GM19397 (cell line): ENCODE results near the gene WDR38.
"Not testable (repeated sequence)": the region's sequence is repeated elsewhere in the genome, so short reads cannot be mapped to it uniquely, and the experiment has no call there.

Experiments used
- ATAC-seq: cut with Tn5 transposase; IDR thresholded peaks from one replicate; pipeline ENCODE4 v1.9.1; 2021; ENCODE audit warnings: mild to moderate bottlenecking, moderate library complexity; ENCODE audit not compliant: unreplicated experiment

Gene WDR38

DNA sequence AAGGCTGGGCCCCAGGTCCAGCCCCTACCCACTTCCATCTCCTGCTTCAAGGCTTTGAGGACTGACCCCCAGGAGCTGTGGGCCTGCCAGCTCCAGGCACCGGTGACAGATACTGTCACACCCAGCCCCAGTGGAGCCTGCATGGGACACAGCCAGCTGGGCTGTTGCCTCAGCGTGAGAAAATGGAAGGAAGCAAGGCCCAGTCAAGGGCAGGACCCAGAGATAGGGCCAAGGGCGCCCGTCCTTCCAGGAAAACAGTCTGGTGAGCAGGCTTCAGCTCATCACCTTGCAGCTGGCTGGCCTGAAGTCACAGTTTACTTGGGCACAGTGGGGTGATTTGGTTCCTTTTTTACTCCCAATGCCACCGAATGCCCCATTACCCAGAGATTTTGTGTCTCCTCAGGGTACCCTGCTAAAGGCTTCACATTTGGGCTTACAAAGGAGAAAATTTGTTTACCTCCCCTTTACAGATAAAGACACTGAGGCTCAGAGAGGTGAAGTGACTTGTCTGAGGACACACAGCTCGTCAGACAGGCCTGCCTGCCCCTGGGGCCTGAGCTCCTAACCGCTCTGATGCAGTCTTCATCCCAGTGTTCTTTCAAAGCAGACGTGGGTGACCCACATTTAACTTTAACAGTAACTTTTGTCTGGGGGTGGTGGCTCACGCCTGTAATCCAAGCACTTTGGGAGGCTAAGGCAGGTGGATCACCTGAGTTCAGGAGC is 21.5 kb upstream of the WDR38 start:
- no peak for ATAC-seq

DNA sequence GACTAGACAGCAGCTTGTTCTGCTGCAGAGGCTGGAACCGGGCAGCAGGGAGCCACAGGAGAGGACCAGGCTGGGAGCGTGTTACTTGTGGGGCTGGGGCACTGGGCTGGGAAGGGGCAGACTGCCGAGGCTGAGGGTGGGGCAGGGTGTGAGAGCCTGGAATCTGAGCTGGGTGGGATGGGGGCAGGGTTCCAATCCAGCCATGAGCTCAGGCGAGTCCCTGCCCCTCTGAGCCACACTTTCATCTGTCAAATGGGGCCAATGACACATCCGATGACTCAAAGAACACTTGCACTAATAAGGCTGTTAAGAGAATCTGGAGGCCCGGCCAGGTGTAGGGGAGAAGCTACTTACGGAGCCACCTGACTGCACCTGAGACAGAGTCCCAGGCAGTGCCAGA is 18.7 kb upstream of the WDR38 start:
- no peak for ATAC-seq

DNA sequence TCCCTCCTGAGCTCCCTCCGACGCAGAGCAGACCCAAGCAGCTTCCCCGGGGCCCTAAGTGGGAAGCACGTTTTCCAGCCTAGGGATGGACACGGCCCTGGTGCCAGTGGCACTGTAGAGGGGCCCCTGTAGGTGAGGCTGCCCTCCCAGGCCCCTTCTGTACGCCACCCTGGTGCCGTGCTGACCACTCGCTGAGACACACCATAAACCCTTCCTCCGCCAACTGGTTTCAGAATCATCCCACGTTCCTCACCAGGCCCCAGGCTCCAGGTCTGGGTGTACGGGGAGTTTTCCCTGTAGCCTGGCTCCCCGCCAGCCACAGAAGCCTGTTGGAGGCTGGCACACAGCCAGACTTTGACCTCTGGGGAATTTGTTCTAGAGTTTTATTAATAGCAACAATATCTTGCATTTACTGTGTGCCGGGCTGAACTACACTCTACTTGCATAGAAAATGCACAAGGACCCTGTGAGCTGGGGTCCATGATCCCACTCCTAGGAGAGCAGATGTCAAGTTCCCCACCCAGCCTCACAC is 18.2 kb upstream of the WDR38 start:
- no peak for ATAC-seq

DNA sequence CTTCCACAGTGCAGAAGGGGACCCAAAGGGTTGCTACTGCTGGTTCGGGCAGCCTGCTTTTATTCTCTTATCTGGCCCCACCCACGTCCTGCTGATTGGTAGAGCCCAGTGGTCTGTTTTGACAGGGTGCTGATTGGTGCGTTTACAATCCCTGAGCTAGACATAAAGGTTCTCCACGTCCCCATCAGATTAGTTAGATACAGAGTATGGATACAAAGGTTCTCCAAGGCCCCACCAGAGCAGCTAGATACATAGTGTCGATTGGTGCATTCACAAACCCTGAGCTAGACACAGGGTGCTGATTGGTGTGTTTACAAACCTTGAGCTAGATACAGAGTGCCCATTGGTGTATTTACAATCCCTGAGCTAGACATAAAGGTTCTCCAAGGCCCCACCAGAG is 15.1 kb upstream of the WDR38 start:
- not testable (repeated sequence) for ATAC-seq

DNA sequence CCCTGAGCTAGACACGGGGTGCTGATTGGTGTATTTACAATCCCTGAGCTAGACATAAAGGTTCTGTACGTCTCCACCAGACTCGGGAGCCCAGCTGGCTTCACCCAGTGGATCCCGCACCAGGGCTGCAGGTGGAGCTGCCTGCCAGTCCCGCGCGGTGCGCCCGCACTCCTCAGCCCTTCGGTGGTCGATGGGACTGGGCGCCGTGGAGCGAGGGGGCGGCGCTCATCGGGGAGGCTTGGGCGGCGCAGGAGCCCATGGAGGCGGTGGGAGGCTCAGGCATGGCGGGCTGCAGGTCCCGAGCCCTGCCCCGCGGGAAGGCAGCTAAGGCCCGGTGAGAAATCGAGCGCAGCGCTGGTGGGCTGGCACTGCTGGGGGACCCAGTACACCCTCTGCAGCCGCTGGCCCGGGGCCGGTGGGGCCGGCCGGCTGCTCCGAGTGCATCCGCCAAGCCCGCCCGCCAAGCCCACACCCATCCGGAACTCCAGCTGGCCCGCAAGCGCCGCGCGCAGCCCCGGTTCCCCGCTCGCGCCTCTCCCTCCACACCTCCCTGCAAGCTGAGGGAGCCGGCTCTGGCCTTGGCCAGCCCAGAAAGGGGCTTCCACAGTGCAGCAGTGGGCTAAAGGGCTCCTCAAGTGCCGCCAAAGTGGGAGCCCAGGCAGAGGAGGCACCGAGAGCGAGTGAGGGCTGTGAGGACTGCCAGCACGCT is 14.5 kb upstream of the WDR38 start:
- not testable (repeated sequence) for ATAC-seq

DNA sequence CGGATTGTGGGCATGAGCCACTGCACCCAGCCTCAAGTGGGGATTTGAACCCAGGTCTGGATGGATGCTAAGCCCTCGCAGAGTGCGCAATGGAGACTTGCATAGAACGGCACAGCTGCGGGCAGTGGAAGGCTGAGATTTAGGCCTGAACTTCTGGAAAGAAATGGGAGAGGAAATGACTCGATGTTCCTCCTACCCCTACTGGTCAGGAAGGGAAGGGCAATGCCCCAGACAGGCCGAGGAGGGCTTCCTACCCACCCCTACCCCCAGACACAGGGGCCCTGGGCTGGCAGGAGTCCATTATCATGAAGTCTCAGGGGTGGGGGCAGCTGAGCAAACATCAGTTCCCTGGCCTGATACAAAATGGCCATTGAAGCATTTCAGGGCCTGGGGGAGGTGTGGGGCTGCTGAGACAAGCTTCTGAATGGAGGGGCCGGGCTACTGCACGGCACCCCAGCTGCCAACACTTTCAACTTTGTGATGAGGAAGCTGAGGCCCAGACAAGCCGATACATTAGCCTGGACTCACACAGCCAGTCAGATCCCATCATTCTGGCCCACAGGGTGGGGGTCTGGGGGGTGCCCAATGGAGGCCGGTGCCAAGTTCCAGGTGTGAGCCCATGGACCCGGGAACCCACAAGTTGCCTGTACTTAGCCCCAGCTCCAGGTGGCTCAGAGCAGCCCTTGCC is 13.5 kb upstream of the WDR38 start:
- no peak for ATAC-seq

DNA sequence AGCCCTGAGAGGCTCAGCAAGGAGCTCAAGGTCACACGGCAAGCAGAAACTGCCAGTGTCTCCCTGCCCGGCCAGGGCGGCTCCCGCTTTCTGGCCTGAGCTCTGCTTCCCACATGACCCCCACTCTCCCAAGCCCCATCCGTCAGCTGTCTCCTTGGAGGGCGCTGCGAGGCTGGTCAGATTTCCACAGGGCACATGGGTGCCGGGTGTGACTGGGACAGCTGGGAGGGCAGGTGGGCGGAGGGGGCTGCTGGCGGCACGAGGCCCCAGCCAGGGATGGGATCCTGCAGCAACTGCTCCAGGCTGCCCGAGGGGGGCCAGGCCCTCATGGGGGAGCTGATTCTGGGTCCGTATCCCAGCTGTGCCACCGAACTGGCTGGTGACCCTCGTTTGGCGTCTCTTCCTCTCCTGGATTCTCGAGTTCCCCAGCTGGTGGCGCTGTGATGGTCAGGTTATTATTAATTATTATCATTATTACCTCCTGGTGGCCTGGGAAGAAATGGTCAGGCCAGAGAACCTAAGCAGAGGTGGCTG is 12.9 kb upstream of the WDR38 start:
- ATAC-seq, result no peak

DNA sequence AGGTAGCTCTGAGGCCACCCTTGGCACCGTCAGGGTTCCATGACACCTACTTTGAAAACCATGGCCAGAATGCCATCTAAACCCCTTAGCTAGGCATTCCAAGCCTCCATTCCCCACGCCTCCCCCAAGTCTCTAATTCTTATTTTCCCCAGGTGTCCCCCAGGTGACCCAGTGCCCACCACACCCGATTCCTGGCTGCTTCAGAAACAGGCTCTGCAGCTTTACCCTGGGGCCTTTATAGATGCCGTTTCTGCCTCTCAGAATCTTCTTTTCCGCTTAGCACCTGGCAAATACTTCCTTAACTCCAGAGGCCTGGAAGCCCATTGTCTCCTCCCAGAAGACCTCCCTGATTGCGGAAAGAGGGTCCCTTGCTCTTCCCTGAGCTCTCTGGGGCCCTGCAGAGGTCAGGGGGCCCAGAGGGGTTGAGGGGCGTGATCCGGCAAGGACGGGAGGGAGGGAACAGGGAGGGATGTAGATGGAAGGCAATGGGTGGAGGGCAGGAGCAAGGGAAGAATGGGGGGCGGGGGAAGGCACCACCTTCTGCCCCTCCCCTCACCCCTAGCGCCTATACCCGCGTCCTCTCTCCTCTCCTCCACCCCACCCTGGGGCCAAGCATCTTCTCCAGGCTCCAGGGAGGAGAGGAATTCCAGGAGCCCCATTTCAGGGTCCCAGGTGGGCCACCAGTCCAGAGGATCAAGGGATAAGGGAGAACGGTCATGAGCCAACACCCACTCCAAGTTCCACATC is 12.0 kb upstream of the WDR38 start:
- ATAC-seq, result no peak

DNA sequence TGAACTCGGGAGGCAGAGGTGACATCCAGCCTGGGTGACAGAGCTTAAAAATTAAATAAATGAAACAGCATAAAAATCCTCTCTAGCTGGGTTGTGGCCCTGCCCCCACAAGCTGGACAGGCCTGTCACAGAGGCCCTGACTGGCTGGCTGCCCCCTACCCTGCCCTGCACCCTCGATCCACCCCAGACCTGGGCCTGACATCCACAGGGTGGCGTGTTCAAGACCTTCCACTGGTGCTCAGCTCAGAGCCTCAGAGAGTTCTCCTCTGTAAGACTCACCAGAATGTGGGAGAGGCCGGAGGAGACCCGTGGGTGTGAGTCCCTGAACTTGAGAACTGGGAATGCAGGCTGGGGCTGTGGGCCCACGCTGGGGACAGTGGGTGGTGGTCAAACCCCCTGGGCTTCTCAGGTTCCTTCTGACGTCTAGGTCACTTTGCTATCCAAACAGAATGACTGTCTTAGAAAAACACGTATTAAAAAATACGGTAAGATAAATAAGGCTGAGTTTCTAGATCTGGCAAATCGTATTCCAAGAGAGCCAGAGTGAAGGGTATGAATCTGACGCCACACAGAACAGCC is 9.7 kb upstream of the WDR38 start:
- ATAC-seq, result no peak

DNA sequence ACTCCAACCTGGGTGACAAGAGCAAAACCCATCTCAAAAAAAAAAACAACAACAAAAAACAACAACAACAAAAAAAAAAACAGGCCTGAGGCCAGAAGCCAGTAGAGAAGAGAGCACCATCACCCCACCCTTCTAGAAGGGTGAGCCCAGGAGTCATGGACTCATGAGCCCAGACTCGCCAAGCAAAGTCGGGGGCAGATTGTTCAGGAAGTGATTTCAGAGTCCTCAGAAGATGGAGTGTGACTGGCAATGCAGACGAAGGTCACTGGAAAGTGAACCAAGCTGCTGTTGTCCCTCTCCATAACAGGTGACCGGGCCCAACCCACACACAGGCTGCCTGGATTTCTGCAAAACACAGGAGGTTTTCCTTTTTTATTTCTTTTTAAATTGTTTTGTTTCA is 9.0 kb upstream of the WDR38 start:
- no peak for ATAC-seq

DNA sequence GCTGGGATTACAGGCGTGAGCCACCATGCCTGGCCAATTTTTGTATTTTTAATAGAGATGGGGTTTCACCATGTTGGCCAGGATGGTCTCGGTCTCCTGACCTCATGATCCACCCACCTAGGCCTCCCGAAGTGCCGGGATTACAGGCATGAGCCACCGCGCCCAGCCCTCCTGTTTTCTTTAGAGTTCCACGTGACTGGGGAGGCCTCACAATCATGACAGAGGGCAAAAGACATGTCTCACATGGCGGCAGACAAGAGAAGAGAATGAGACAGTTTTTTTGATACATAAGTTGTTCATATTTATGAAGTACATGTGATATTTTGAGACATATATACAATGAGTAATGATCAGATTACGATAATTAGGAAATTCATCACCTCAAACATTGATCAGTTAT is 6.8 kb upstream of the WDR38 start:
- not testable (repeated sequence) for ATAC-seq

DNA sequence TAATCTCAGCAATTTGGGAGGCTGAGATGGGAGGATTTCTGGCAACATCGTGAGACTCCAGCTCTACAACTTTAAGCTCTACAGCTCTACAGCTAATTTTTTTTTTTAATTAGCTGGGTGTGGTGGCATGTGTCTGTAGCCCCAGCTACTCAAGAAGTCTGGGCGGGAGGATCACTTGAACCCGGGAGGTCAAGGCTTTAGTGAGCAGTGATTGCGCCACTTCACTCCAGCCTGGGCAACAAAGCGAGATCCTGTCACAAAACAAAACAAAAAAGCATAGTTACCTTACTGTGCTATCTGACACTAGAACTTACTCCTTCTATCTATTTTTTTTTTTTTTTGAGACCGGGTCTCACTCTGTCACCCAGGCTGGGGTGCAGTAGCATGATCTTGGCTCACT is 6.3 kb upstream of the WDR38 start:
- ATAC-seq, result no peak

DNA sequence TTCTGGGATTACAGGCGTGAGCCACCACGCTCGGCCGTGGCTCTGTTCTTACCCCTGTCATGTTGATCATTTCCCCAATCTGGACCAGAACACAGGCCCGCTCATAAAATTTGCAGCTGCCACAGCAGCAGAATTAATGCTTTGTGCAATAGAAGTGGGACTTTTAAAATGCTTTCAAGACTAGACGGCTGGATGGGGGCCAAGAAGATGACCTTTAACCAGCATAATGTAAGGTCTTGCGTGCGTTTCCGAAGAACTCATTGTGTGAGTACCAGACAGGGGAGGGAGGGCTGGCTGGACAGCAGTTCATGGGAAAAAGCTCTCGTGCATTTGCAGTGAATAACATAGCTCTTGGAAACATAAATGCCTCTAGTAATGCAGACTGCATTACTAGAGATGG is 3.5 kb upstream of the WDR38 start:
- ATAC-seq, result no peak

DNA sequence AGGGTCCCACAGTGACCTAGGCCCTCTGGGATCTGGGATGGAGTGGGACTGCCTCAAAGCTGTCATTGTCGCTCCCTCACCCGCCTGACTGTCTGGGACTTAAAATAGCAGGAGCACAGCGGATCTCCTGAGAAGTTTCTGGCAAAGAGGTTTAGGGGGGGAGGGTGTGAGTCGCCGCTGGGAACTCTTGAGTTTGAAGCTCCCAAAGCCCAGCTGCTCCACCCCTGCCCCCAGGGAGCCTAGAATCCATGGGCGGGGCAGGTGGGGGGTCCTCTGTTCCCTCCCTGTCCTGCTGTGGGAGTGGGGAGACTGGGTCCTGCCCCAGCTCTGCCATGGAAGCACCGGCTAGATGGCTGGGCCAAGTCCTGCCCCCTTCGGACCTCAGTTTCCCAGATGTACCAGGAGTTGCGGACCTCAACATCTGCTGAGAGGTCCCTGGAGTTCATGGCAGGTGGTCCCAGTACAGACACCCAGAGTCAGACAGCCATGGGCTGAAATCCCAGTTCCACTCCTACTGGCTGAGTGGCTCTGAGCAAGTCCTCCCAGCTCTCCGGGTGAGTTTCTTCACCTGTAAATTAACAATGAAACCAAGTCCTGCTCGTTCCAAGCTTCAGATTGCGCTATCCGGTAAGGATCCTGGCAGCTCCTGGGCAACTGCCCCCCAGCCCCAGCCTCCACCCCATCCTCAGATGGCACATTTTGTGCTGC is 985 bp upstream of the WDR38 start:
- no peak for ATAC-seq

DNA sequence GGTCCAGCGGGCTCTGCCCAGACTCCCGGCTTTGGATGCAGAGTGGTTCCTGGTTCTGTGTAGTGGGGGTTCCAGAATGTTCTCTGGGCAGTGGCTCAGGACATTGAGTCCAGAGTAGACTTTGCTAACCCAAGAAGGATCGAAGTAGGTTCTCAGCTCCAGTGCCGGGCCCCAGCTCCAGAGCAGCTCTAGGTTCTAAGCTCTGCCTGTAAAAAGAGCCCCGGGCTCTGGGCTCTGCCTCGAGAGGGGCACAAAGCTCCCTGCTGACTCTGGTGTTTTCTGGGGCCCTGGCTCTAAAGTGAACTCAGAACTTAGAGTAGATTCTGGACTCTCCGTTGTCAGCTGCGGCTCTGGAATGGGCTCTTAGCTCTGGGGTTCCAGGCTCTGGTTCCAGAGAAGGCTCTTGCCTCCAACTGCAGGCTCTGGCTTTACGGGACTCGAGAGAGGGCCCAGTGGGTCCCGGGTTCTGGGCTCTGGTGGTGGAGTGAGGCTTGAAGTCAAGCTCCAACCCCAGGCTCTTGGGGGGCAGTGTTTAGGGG is 414 bp downstream of the WDR38 start:
- no peak for ATAC-seq

DNA sequence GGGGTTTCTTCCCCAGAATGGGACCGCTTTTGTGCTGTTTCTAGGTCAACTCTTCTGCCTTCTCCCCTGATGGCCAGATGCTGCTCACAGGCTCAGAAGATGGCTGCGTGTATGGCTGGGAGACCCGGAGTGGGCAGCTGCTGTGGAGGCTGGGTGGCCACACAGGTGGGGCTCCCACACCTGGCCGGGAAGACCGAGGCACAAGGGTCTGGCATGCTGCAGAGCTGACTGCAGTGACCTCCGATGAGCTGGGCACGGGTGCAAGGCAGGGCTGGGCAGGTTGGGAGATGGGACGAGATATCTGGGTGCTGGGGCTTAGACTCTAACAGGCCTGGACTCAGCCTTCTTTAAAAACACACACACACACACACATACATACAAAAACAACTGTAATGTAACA is 901 bp downstream of the WDR38 start:
- ATAC-seq, result no peak

DNA sequence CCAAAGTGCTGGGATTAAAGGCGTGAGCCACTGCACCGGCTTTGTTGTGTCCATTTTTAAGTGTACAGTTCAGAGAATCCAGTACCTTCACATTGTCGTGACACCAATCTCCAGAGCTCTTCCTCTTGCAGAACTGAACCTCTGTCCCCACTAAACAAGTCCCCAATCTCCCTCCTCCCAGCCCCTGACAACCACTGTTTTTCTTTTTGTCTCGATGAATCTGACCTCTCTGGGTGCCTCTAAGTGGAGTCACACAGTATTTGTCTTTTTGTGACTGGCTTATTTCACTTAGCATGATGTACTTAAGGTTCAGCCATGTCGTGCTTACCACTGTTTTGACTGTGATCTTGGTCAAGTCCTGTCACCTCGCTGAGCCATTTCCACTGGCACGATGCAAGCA is 1.6 kb downstream of the WDR38 start:
- ATAC-seq, result no peak

DNA sequence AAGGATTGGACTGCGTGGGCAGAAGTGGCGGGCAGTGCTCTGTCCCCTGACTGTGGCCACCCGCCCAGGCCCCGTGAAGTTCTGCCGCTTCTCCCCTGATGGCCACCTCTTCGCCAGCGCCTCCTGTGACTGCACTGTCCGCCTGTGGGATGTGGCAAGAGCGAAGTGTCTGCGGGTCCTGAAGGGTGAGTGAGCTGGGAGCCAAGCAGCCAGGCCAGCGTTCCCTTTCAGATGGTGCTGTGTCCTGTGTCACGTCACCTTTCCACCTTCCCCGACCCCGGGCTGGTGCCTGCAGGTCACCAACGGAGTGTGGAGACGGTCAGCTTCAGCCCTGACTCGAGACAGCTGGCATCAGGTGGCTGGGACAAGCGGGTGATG is 2.3 kb downstream of the WDR38 start:
- ATAC-seq, result no peak

DNA sequence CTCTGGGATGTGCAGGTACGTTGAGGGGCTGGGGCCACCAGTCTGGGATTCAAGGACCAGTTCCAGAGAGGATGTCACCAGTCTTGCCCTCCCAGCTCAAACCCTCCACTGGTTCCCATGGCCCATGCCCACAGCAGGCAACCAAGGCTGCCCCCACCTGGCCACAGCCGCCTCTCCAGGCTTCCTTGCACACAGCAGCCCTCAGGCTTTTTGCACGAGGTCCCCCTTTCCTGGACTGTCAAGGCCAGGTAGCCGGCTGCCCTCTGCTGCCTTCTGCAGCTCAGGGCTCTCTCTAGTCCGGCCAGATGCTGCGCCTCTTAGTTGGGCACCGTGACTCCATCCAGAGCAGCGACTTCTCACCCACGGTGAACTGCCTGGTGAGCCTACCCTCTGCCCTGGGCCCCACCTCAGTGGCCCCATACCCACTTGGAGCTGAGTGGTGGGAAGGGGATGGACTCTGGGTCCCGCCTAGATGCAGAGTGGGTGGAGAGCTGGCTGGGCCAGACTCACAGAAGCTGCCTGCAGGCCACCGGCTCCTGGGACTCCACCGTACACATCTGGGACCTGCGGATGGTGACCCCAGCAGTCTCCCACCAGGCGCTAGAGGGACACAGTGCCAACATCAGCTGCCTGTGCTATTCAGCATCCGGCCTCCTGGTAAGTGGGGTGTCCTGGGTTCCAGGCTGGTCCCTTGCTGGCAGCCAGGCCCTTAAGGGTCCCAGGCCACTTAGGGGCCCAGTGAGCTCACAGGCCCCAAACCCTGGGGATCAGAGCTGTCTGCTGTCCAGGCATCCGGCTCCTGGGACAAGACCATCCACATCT is 2.9 kb downstream of the WDR38 start:
- ATAC-seq, result no peak
